ENCODE results near the gene PCLO. TPM values are rescaled to one million over a fixed set of nuclear protein-coding genes. Genes with fewer than 3 reads are reported as not detected.

Gene PCLO
- total RNA-seq, 1 experiment from 2014 or later: 3.1 TPM

DNA sequence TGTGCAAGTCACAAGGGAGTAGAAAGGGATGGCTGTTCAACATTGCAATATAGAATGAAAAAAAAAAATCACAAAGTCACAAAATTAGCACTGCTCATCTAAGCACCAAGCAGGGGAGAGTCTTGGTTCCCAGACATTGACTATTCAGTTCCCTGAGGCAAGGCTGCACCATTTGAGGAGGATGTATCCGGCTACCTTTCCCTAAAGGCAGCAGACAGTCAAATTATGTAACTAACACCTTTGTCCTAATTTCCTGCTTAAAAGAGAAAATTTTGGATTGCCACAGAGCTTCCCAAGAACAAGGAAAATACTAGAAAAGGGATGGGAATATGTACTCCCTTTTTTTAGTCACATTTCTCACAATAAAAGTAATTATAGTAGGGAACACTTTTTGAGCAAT lies 148.1 kb downstream of the PCLO start:
- no peak overlapping the region for H3K4me2 ChIP-seq (ENCODE audit: insufficient read depth, insufficient read length, low read length)
- H2BK12ac ChIP-seq (ENCODE audit: insufficient read length, low read depth, low read length): no peak overlapping the region
- no peaks in the 10 kb centered on the region for H3K23me2 ChIP-seq (ENCODE audit: insufficient read length, low read depth, low read length, poor library complexity, severe bottlenecking)
- Mint-ChIP-seq H3K4me1 (peaks cover 3% of the 10 kb centered on the region in 2 experiments; a peak in 1 of 4 replicates), H3K36me3 (ENCODE audit: insufficient read depth in 1 of 3, low read depth in 3 of 3) (no peaks in the 10 kb centered on the region), H3K27me3 (ENCODE audit: low read depth) (no peaks in the 10 kb centered on the region), H3K27ac (peak overlapping the region in 1 of 3 experiments; percentile 60; a peak in 1 of 7 replicates), H3K9me3 (no peaks in the 10 kb centered on the region), H3K4me3 (no peak overlapping the region)
- no peak overlapping the region for H4K5ac ChIP-seq (ENCODE audit: insufficient read length, low read depth, low read length)
- H3K9me3 ChIP-seq (ENCODE audit: control insufficient read depth, low read depth, low read length): no peaks in the 10 kb centered on the region
- no peaks in the 10 kb centered on the region for H3K4me1 ChIP-seq (ENCODE audit: insufficient read depth, low read length)
- no peak overlapping the region for H2BK15ac ChIP-seq (ENCODE audit: low read depth, low read length)
- H3K23ac ChIP-seq (ENCODE audit: insufficient read length, low read depth, low read length): no peak overlapping the region
- no peak overlapping the region for H3K18ac ChIP-seq (ENCODE audit: insufficient read length, low read depth, low read length)
- no peak overlapping the region for H3T11ph ChIP-seq (ENCODE audit: low read length)
- no peak overlapping the region for H2BK120ac ChIP-seq (ENCODE audit: low read depth, low read length, poor library complexity, severe bottlenecking)
- H4K8ac ChIP-seq (replicated peaks; ENCODE audit: insufficient read length, low read depth, low read length): no peak overlapping the region
- H3K79me1 ChIP-seq (ENCODE audit: insufficient read depth, low read depth, low read length, poor library complexity, severe bottlenecking): no peaks in the 10 kb centered on the region
- H3K79me2 ChIP-seq (ENCODE audit: insufficient read depth, low read length): no peaks in the 10 kb centered on the region
- no peak for DNase-seq
- H2AFZ ChIP-seq (ENCODE audit: low read length): no peak overlapping the region
- no peaks in the 10 kb centered on the region for H4K20me1 ChIP-seq (ENCODE audit: control insufficient read depth, insufficient read depth, insufficient read length)
- H2AK5ac ChIP-seq (ENCODE audit: insufficient read length, low read length): no peak overlapping the region
- H3K4ac ChIP-seq (ENCODE audit: low read depth, low read length): no peak overlapping the region
- H3K9ac ChIP-seq (ENCODE audit: extremely low read depth, insufficient read length, low read length): no peak overlapping the region
- no CpG with 5 or more reads among the region's 1 CpG for WGBS (ENCODE audit: extremely low coverage, insufficient read length, low lambda C conversion rate)
- no peak overlapping the region for H2BK20ac ChIP-seq (ENCODE audit: low read depth, low read length, poor library complexity, severe bottlenecking)
- H4K91ac ChIP-seq (ENCODE audit: insufficient read length, low read depth, low read length): no peak overlapping the region
- no peak overlapping the region for H3K27ac ChIP-seq (ENCODE audit: insufficient read length, low read depth, low read length)
- no peaks in the 10 kb centered on the region for H3K27me3 ChIP-seq (ENCODE audit: insufficient read depth, low read length)
- TF ChIP-seq, protein P1, sequence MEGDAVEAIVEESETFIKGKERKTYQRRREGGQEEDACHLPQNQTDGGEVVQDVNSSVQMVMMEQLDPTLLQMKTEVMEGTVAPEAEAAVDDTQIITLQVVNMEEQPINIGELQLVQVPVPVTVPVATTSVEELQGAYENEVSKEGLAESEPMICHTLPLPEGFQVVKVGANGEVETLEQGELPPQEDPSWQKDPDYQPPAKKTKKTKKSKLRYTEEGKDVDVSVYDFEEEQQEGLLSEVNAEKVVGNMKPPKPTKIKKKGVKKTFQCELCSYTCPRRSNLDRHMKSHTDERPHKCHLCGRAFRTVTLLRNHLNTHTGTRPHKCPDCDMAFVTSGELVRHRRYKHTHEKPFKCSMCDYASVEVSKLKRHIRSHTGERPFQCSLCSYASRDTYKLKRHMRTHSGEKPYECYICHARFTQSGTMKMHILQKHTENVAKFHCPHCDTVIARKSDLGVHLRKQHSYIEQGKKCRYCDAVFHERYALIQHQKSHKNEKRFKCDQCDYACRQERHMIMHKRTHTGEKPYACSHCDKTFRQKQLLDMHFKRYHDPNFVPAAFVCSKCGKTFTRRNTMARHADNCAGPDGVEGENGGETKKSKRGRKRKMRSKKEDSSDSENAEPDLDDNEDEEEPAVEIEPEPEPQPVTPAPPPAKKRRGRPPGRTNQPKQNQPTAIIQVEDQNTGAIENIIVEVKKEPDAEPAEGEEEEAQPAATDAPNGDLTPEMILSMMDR (conservative IDR thresholded peaks at IDR 0.05): no peak
- no peak overlapping the region for H3K14ac ChIP-seq (ENCODE audit: insufficient read depth, low read length)
- no peak overlapping the region for H2BK5ac ChIP-seq (ENCODE audit: insufficient read length, low read length)
- H3K56ac ChIP-seq (ENCODE audit: insufficient read length, low read depth, low read length): no peak overlapping the region
